ENCODE results near the gene CCR3.
A peak's percentile ranks its signal among the peaks of the same experiment; 100 is the strongest.
"Not testable (repeated sequence)": the region's sequence is repeated elsewhere in the genome, so short reads cannot be mapped to it uniquely, and the experiment has no call there.

The CCR3 gene

GRCh38 chr3:46242120-46242519 is at the start of gene CCR3:
Gene CCR3 (plus strand): TSS chr3:46242460. CDS start chr3:46265159, 22,699 bp downstream.
- DNase-seq (ENCODE audit: low read depth): no peak

- no peak for DNase-seq (ENCODE audit: low read depth)
Observed at GRCh38 chr3:46192939-46193338, 49.3 kb upstream of the CCR3 start.

- DNase-seq (ENCODE audit: low read depth): no peak
Observed at GRCh38 chr3:46193436-46193835, 48.8 kb upstream of the CCR3 start.

GRCh38 chr3:46194868-46195553 is 47.2 kb upstream of the CCR3 start:
- no peak for DNase-seq (ENCODE audit: low read depth)

- no peak for DNase-seq (ENCODE audit: low read depth)
Observed at GRCh38 chr3:46196261-46196957, 45.9 kb upstream of the CCR3 start.

- no peak for DNase-seq (ENCODE audit: low read depth)
Observed at GRCh38 chr3:46200211-46200610, 42.0 kb upstream of the CCR3 start.

- no peak for DNase-seq (ENCODE audit: low read depth)
Observed at GRCh38 chr3:46200790-46201189, 41.5 kb upstream of the CCR3 start.

GRCh38 chr3:46202535-46202934 is 39.7 kb upstream of the CCR3 start:
- DNase-seq (ENCODE audit: low read depth): no peak

GRCh38 chr3:46203681-46204080 is 38.6 kb upstream of the CCR3 start:
- DNase-seq (ENCODE audit: low read depth): no peak

GRCh38 chr3:46205286-46205960 is 36.8 kb upstream of the CCR3 start:
- DNase-seq (ENCODE audit: low read depth): no peak

GRCh38 chr3:46206282-46207015 is 35.8 kb upstream of the CCR3 start:
- DNase-seq (ENCODE audit: low read depth): no peak

- not testable (repeated sequence) for DNase-seq (ENCODE audit: low read depth)
Observed at GRCh38 chr3:46207514-46207913, 34.7 kb upstream of the CCR3 start.

- peak; percentile 17 for DNase-seq (ENCODE audit: low read depth)
Observed at GRCh38 chr3:46208167-46208704, 34.0 kb upstream of the CCR3 start, which contains the start of gene CCR1. Gene CCR1 (minus strand): TSS chr3:46208313. CDS start chr3:46204313, 4,000 bp downstream.

- no peak for DNase-seq (ENCODE audit: low read depth)
Observed at GRCh38 chr3:46209053-46209452, 33.2 kb upstream of the CCR3 start.

GRCh38 chr3:46209746-46210470 is 32.4 kb upstream of the CCR3 start:
- DNase-seq (ENCODE audit: low read depth): no peak

- DNase-seq (ENCODE audit: low read depth): no peak
Observed at GRCh38 chr3:46212101-46212500, 30.2 kb upstream of the CCR3 start.

GRCh38 chr3:46213201-46213600 is 29.1 kb upstream of the CCR3 start:
- DNase-seq (ENCODE audit: low read depth): no peak

- DNase-seq (ENCODE audit: low read depth): no peak
Observed at GRCh38 chr3:46214751-46215352, 27.4 kb upstream of the CCR3 start.

- no peak for DNase-seq (ENCODE audit: low read depth)
Observed at GRCh38 chr3:46215810-46216414, 26.3 kb upstream of the CCR3 start.

GRCh38 chr3:46218196-46218709 is 24.0 kb upstream of the CCR3 start:
- DNase-seq (ENCODE audit: low read depth): no peak
